CD4-positive, alpha-beta T cell treated with Interleukin-1 beta for 1 hour (primary cell): ENCODE results near the gene ABCB8.

Experiments used
- DNase-seq, 2 donors: peaks; one replicate each; pipeline ENCODE4 v3.0.0-alpha.2; 2020 to 2022

Gene ABCB8

GRCh38 chr7:151028131-151028947 is at the start of gene ABCB8:
TSS of gene ABCB8 (plus strand) at chr7:151028450. CDS start at chr7:151028516, 66 bp downstream.
- peak; percentile 99 for DNase-seq

DNA sequence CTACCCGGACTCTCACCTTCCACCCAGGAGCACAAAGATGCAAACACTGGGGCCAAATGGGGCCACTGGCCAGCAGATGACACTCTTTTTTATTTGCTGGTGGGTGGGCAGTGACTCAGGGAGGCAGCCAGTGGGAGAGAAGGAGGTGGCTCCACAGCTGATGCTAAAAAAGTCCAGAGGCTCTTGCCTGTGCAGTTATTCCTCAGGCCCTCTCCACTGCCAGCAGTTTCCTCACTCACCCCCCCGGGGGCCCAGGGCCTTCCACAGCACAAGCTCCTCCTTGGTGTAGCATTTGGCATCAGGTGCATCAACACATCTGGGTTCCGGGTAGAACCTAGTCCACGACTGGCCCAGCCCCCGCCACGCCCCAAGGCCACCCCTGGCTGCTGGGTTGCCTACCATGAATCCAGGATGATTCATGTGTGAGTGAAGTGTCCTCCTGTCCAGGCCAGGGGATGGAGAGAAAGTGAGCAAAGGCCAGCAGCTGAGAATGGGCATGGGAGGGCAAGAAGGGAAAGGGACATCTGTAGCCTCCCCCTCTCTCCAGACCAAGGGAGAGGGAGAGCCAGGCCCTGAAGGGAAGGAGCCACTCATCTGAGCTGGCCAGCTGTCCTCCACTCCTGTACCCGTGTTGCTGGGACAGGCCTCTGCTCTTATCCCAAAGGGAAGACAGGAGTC is 48.4 kb upstream of the ABCB8 start:
- DNase-seq, result no peak

DNA sequence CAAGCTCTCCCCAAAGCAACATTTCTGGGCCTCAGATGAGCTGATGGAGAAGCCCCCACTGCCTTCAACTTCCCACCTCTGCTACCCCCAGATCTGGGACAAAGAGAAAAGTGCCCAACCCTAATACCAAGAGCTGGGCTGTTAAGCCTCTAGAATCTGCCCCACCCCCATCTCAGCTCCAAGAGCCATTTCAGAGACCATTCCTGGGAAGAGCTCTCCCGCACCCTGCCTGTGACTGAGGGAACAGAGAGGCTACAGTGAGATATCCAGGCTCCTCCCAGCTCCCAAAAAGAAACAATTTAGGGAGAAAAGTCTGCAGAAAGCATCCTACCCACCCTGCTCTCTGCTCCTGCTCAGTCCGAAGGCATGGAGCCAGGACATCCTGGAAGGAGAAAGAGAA is 47.6 kb upstream of the ABCB8 start:
- no peak for DNase-seq

DNA sequence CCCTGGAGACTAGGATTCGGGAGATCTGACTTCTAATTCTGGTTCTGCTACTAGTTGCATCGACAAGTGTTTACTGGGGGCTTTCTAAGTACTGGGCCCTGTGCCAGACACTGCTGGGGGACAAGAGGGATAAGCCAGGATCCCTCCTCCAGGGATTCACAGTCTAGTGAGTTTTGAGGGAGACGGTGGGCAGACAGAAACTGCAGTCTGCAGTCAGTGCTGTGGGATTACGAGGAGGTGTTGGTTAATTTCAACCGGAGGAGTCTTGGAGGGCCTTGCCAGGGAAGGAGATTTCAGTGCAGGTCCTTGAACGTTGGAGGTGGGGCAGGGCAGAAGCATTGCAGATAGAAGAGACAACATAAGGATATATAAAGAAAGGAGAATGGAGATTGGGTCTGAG is 46.6 kb upstream of the ABCB8 start:
- DNase-seq, result no peak

- DNase-seq, result no peak
These were observed 45.9 kb upstream of the ABCB8 start for GRCh38 chr7:150982351-150982750.

- peak in 1 of 2 donors; percentile 51 for DNase-seq
These were observed 44.3 kb upstream of the ABCB8 start for GRCh38 chr7:150983893-150984368.

DNA sequence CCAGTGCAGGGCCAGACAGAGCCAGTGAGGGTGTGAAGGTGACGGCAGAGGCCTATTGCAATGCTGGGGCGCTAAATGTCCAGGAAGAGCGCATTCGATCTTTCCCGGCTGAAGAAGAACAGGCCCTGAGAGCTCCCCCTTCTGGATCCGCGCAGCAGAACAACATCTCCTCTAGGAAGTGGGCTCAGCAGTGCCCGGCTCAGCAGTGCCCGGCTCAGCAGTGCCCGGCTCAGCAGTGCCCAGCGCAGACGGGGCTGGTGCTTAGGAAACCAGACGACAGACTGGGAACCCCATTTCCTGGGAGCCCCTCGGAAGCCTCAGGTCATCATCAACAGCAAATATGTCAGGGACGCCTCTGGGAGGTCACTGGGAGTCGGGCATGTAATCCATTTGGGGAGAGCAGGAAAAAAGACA is 42.1 kb upstream of the ABCB8 start:
- peak; percentile 47 to 59 for DNase-seq

DNA sequence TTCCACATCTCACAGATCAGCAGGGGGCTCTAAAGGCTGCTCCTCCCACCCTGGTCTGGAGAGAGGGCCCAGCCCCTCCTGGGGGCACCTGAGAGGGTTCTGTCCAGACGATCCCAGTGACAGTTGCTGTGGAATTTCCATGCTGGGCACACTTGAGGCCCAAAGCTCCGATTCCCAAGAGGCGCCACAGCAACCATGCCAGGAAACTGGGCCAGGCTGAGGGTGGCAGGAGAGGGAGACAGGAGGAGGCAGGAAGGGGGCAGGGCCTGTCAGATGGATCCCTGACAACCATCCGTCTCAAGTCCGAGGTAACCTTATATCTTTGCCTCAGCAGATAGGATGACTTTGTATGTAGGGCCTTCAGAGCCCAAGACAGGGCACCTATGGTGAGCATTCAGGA is 41.7 kb upstream of the ABCB8 start:
- DNase-seq, result no peak

GRCh38 chr7:150988230-150989226 is 39.7 kb upstream of the ABCB8 start:
- DNase-seq, result peak; percentile 65 to 75

DNA sequence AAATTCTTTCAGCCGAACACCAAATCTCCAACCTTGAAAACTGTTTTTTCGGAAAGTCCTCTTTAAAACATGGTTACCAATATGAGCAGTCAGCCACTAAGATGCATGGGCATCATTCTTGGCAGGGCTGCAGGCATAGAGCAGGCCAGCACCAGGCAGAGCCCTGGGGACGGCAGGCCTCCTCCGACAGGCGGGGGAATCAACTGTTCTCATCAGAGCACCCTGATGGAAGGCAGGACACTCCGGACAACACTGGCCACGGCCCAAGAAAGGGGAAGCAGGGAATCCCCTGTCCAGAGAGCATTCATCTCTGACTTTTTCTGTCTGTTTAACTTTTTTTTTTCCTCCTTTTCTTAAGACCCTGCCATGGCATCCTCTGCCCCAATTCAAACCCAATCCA is 38.8 kb upstream of the ABCB8 start:
- no peak for DNase-seq

DNA sequence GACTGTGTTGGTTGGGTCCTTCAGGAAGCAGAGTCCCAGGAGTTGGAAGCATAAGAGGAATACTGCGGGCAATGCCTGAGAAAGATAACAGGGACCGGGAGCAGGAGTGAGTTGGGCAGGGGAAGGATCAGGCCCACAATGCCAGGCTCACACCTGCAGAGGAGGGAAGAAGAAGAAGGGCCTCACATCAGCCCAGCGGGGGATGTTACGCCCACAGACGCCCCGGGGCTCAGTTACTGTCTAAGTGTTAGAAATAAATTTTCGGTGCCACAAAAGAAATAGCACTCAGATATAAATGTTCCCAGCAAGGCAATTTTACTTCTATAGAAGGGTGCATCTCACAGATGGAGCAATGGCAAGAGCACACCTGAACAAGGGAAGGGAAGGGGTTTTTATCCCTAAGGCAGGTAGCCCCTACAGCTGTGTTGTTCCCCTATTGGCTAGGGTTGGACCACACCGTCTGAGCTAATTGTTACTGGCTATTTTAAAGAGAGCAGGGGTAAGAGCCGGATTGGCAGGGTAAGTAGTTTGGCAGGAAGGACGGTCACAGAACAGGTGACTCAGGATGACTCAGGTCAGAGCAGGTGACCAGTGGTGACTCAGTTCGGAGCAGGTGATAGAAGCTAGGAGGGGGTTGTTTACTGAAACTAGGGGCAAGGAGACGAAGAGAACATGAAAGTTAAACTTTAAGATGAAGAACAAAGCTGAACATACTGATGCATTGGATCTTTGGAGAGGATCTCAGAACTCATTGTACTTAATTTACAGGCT is 37.6 kb upstream of the ABCB8 start, which contains the start of gene NOS3:
Gene NOS3, plus strand, starts transcription at position 602 of the 771 bp plus-strand sequence. CDS start 2,787 bp downstream, outside the sequence.
- no peak for DNase-seq

DNA sequence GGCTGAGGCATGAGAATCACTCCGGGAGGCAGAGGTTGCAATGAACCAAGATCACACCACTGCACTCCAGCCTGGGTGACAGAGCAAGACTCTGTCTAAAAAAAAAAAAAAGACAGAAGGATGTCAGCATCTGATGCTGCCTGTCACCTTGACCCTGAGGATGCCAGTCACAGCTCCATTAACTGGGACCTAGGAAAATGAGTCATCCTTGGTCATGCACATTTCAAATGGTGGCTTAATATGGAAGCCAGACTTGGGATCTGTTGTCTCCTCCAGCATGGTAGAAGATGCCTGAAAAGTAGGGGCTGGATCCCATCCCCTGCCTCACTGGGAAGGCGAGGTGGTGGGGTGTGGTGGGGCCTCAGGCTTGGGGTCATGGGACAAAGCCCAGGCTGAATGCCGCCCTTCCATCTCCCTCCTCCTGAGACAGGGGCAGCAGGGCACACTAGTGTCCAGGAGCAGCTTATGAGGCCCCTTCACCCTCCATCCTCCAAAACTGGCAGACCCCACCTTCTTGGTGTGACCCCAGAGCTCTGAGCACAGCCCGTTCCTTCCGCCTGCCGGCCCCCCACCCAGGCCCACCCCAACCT is 36.1 kb upstream of the ABCB8 start:
- DNase-seq, result no peak

- DNase-seq, result peak in 1 of 2 donors; percentile 23
These were observed 35.4 kb upstream of the ABCB8 start for GRCh38 chr7:150992833-150993302.

GRCh38 chr7:150993511-150993910 is 34.7 kb upstream of the ABCB8 start:
- DNase-seq, result no peak

DNA sequence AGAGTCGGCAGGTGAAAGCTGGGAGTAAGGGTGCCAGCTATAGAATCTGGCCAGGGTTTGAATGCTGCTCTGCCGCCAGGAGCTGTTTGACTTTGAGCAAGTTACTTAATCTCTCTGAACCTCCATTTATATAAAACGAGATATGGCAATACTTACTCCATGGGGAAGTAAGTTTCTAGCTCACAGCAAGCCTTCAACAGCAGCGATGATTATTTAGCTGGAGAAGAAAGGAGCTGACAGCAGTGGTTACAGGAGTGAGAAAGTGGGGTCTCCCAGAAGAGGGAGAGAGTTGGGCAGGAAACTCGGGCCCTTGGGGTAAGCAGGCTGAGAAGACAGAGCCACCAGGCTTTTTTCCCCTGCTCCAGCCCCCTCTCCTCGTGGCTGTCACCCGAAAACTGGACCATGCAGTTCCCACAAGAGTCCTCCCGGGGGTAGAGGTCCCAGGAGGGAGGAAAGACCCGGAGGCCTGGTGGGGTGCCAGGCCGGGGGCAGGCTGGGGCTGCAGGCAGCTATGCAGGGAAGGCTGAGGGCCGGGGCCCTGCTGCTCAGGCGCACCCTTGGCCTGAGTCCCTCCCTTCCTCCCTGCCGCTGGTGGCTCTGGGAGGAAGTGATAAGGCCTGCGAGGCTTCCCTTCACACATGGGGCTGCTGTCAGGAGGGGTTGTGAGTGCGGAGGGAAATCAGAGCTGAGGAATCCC is 34.0 kb upstream of the ABCB8 start:
- no peak for DNase-seq

DNA sequence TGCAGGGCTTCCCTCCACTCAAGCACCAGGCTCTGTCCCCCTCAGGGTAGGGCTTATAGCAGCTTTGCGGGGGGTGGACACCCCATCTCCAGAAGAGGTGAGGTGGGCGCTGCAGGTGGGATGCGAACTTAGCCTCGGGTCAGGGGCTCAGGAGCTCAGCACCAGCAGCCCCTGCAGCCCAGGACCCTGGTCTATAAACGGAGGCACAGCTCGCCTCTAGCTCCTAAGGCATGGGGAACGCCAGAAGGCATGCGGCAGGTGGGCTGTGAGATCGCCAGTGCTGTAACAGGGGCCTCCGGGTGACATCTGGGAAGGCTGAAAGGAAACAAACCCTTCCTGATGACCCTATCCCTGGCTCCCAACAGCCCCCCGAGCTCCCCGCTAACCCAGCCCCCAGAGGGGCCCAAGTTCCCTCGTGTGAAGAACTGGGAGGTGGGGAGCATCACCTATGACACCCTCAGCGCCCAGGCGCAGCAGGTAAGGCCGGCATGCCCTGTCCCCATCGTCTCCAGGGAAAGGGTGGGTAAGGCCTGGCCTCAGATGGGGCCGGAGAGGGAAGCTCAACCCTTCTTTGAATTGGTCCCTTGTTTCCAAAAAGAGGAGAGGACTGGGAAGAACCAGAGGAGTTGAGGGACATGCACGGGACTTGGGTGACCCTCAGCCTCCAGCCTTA is 33.3 kb upstream of the ABCB8 start:
- no peak for DNase-seq

- DNase-seq, result no peak
These were observed 31.7 kb upstream of the ABCB8 start for GRCh38 chr7:150996376-150997074.

DNA sequence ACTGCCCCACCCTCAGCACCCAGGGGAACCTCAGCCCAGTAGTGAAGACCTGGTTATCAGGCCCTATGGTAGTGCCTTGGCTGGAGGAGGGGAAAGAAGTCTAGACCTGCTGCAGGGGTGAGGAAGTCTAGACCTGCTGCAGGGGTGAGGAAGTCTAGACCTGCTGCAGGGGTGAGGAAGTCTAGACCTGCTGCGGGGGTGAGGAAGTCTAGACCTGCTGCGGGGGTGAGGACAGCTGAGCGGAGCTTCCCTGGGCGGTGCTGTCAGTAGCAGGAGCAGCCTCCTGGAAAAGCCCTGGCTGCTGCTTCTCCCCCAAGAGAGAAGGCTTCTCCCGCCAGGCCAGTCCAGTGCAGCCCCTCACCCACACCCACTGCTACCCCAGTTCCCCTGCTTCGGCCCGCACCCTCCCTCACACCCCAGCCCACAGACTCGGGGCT is 31.2 kb upstream of the ABCB8 start:
- no peak for DNase-seq

GRCh38 chr7:150997817-150998216 is 30.4 kb upstream of the ABCB8 start:
- no peak for DNase-seq
